Calu3 (cell line): ENCODE measurements around the gene SERPINB8. TPM values are rescaled to one million over a fixed set of nuclear protein-coding genes. Genes with fewer than 3 reads are reported as not detected.
"Not testable (repeated sequence)": the region's sequence is repeated elsewhere in the genome, so short reads cannot be mapped to it uniquely, and the experiment has no call there.

Source experiments
- BruUV-seq: library from RNA; stranded (reverse); fragments of 400-500 nt; replicated peaks from 2 replicates; lab custom pipeline; 2021; lab: Mats Ljungman, UMichigan
- CTCF ChIA-PET: fragments of 300-600 bp; sonication (Branson Sonifier 250); formaldehyde crosslinking; loops from one replicate; lab custom pipeline; 2022; ENCODE audit warnings: antibody characterized with exemption; lab: Charles Lee
- DNase-seq: peaks from one replicate; pipeline ENCODE4 v3.0.0; 2022
- H3K27ac Mint-ChIP-seq: one replicate; pipeline ENCODE4 v1.8.0; 2022; ENCODE audit warnings: mixed read lengths; ENCODE audit not compliant: unreplicated experiment
- H3K27me3 Mint-ChIP-seq: one replicate; pipeline ENCODE4 v1.8.0; 2022; ENCODE audit warnings: mixed read lengths; ENCODE audit not compliant: unreplicated experiment
- H3K36me3 Mint-ChIP-seq: one replicate; pipeline ENCODE4 v1.8.0; 2022; ENCODE audit warnings: mild to moderate bottlenecking, moderate library complexity, mixed read lengths; ENCODE audit not compliant: insufficient read depth, unreplicated experiment
- H3K4me1 Mint-ChIP-seq: one replicate; pipeline ENCODE4 v1.8.0; 2022; ENCODE audit warnings: mild to moderate bottlenecking, low read depth, mixed read lengths; ENCODE audit not compliant: unreplicated experiment
- H3K4me3 Mint-ChIP-seq: one replicate; pipeline ENCODE4 v1.8.0; 2022; ENCODE audit warnings: mild to moderate bottlenecking, low read depth, moderate library complexity, mixed read lengths; ENCODE audit not compliant: unreplicated experiment
- H3K9me3 Mint-ChIP-seq: one replicate; pipeline ENCODE4 v1.8.0; 2022; ENCODE audit warnings: low read depth, mixed read lengths; ENCODE audit not compliant: unreplicated experiment
- CTCF ChIP-seq: fragments of 200-600 bp; IDR thresholded peaks from one replicate; pipeline ENCODE4 v1.8.0; 2022; ENCODE audit warnings: antibody characterized with exemption; ENCODE audit not compliant: unreplicated experiment
- intact Hi-C: fragments of 100-400 bp; cut with micrococcal nuclease; formaldehyde crosslinking; loops from one replicate; pipeline ENCODE4 v1.10.0; 2022; ENCODE audit not compliant: unreplicated experiment
- total RNA-seq: library from RNA; stranded (reverse); gene quantifications from 2 replicates; pipeline ENCODE4 v1.2.3, GENCODE V29; 2022

Gene SERPINB8
- total RNA-seq, 1 experiment from 2014 or later: 30.9 TPM

- no peaks in the 10 kb centered on the region for H3K27me3 Mint-ChIP-seq
- BruUV-seq: no TSS peak
- no peak for TF ChIP-seq CTCF
- intact Hi-C loops: no loop called here
- CTCF ChIA-PET: interaction anchor here (0.5 kb wide), 1 partner anchor 12 kb away, joined by 3 read pairs; no protein-coding TSS in a partner anchor
- no peaks in the 10 kb centered on the region for H3K36me3 Mint-ChIP-seq
- H3K4me3 Mint-ChIP-seq: no peak overlapping the region
- H3K4me1 Mint-ChIP-seq: no peaks in the 10 kb centered on the region
- H3K9me3 Mint-ChIP-seq: no peaks in the 10 kb centered on the region
- DNase-seq: no peak
- no peak overlapping the region for H3K27ac Mint-ChIP-seq
These were observed 39.0 kb upstream of the SERPINB8 start for GRCh38 chr18:63930773-63931354.

DNA sequence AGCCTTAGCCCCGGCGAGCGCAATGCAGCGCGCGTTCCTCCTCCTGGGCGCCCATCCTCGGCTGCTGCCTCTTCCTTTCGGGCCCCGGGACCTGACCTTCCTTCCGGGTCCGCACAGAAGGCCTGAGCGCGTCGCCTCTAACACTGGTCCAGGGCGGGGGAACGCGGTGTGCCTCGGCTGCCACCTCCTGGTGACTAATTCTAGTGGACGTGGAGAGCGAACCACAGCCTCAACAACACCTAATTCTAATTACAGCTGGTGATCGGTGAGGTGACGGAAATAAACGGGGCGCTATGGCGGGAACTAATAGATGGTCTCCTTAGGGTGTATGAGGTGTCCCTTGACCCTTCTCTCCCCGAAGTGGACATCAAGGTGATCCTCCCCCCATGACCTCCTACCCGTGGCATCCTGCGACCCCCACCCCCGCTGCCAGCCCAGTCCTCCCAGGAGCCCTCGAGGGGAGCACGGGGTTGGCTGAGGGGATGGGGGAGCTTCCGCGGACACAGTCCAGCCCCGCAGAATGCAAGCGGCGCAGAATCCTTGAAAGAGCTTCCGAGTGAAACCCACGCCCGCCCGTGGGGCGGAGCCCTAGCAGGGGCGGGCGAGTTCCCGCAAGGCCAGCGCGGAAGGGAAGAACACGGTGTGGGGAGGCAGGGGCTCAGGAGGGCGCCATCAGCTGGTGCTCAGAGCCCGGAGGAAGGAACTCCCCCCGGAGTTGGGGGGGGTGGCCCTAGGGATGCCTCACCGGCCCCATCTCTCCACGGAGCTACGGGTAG is 33.5 kb upstream of the SERPINB8 start:
- peaks cover 7% of the 10 kb centered on the region for H3K36me3 Mint-ChIP-seq
- peak; percentile 89 for DNase-seq
- no peaks in the 10 kb centered on the region for H3K9me3 Mint-ChIP-seq
- intact Hi-C loops: loop anchor here (1.0 to 5.0 kb wide), 6 partner anchors 46 to 419 kb away; no protein-coding TSS in a partner anchor
- H3K27me3 Mint-ChIP-seq: no peaks in the 10 kb centered on the region
- CTCF ChIA-PET: interaction anchor here (0.7 to 2.0 kb wide), 8 partner anchors 15 to 425 kb away, joined by 3 to 8 read pairs (median 4); no protein-coding TSS in a partner anchor
- no TSS peak for BruUV-seq
- H3K27ac Mint-ChIP-seq: no peak overlapping the region
- peak; percentile 88 for TF ChIP-seq CTCF
- no peak overlapping the region for H3K4me3 Mint-ChIP-seq
- H3K4me1 Mint-ChIP-seq: no peaks in the 10 kb centered on the region

DNA sequence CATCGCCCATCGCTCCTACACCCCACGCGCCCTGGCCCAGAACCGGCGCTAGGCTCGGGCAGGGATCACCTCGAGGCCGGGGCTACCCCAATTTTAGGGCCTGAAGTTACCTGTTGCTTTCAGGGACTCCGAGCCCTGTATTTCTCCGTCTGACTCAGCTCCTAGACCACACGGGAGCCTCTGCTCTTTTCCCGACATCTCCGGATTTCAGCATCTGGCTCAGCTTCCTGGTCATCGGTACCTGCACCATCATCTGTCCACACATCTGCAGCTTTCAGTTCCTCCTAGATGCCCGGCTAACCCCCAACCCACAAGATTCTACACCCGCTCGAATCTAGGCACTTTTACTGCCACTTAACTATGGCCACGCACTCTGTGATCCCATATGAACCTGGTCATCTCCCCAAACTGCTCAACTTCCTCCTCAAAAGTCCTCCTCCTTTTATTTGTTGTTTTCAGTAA is 32.9 kb upstream of the SERPINB8 start:
- no peak for DNase-seq
- Mint-ChIP-seq H3K27me3 (no peaks in the 10 kb centered on the region), H3K36me3 (peaks cover 7% of the 10 kb centered on the region), H3K27ac (no peak overlapping the region), H3K4me1 (no peaks in the 10 kb centered on the region), H3K4me3 (no peak overlapping the region), H3K9me3 (no peaks in the 10 kb centered on the region)
- intact Hi-C loops: loop anchor here (1.0 to 5.0 kb wide), 6 partner anchors 46 to 420 kb away; no protein-coding TSS in a partner anchor
- no TSS peak for BruUV-seq
- CTCF ChIA-PET: interaction anchor here (0.9 to 2.0 kb wide), 6 partner anchors 14 to 426 kb away, joined by 3 to 8 read pairs (median 4); no protein-coding TSS in a partner anchor
- no peak for TF ChIP-seq CTCF

DNA sequence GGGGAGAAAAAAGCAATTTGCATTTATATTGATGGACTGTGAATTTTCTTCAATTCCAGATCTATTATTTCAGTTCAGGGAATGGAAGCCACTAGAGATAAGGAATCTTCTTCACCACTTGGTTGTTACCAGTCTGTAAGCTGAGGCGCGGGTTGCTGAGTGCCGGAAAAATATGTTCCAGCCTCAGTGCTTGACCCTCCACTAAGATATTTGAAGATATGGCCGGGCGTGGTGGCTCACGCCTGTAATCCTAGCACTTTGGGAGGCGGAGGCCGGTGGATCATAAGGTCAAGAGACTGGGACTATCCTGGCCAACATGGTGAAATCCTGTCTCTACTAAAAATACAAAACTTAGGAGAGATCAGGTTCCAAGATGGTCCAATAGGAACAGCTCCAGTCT is 29.9 kb upstream of the SERPINB8 start:
- H3K27me3 Mint-ChIP-seq: no peaks in the 10 kb centered on the region
- TF ChIP-seq CTCF: no peak
- no peak for DNase-seq
- intact Hi-C loops: no loop called here
- no peaks in the 10 kb centered on the region for H3K4me1 Mint-ChIP-seq
- peaks cover 3% of the 10 kb centered on the region for H3K9me3 Mint-ChIP-seq
- H3K4me3 Mint-ChIP-seq: no peak overlapping the region
- CTCF ChIA-PET: no interaction called here
- no peak overlapping the region for H3K27ac Mint-ChIP-seq
- H3K36me3 Mint-ChIP-seq: peaks cover 7% of the 10 kb centered on the region
- BruUV-seq: no TSS peak

DNA sequence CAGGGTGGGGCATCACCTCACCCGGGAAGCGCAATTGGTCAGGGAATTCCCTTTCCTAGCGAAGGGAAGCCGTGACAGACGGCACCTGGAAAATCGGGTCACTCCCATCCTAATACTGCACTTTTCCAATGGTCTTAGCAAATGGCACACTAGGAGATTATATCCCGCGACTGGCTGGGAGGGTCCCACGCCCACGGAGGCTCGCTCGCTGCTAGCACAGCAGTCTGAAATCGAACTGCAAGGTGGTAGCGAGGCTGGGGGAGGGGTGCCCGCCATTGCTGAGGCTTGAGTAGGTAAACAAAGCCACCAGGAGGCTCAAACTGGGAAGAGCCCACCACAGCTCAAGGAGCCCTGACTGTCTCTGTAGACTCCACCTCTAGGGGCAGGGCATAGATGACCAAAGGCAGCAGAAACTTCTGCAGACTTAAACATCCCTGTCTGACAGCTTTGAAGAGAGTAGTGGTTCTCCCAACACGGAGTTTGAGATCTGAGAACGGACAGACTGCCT is 29.3 kb upstream of the SERPINB8 start:
- intact Hi-C loops, DNase-seq, H3K27me3 Mint-ChIP-seq, H3K36me3 Mint-ChIP-seq, H3K4me1 Mint-ChIP-seq, H3K27ac Mint-ChIP-seq, BruUV-seq, CTCF ChIA-PET, H3K4me3 Mint-ChIP-seq, H3K9me3 Mint-ChIP-seq: not testable (repeated sequence)
